ENCODE measurements around the gene SDCBP2. TPM values are rescaled to one million over a fixed set of nuclear protein-coding genes. Genes with fewer than 3 reads are reported as not detected.

Gene SDCBP2
- polyA plus RNA-seq, 1 of the 3 experiments (the other 2 are of a cell fraction) = 3.0 TPM

- Histone ChIP-seq H3K4me2 (peak within 1 kb of the TSS; percentile 95), H3K79me2 (ENCODE audit: insufficient read depth) (no peaks in the 10 kb centered on the region; the same call in 1 of the 2 replicates), H3F3A (replicated peaks; ENCODE audit: insufficient read depth) (peaks cover 3% of the 10 kb centered on the region), H3K27me3 (ENCODE audit: insufficient read depth) (no peaks in the 10 kb centered on the region), H4K20me1 (ENCODE audit: insufficient read depth) (no peaks in the 10 kb centered on the region), H3K4me3 (ENCODE audit: low read depth in 2 of 2, low read length in 1 of 2) (peak within 1 kb of the TSS; percentile 81 to 84), H3K4me1 (ENCODE audit: control insufficient read depth in 1 of 2, insufficient read depth in 2 of 2, low read depth in 1 of 2, low read length in 1 of 2) (peaks cover 4 to 15% of the 10 kb centered on the region in 2 experiments; a peak in 2 of 4 replicates), H2AFZ (ENCODE audit: low read depth) (peak within 1 kb of the TSS; percentile 85), H3K9me3 (0 out of 2 replicates have a peak, but pooled peaks cover 5% of the 10 kb centered on the region), H3K27ac (ENCODE audit: low read depth in 2 of 2, low read length in 1 of 2) (peak within 1 kb of the TSS; percentile 47 to 62; a peak in 2 of 4 replicates), H3K36me3 (replicated peaks in 1 of 2; ENCODE audit: control insufficient read depth in 1 of 2, insufficient read depth in 2 of 2, low read length in 1 of 2) (peaks cover 0 to 4% of the 10 kb centered on the region in 2 experiments), H3K9ac (peak within 1 kb of the TSS; percentile 57), H3K9me2 (no peaks in the 10 kb centered on the region)
- peak; percentile 85 for DNase-seq
- WGBS (ENCODE audit: low lambda C conversion rate) = 2% methylated on average over 18 of the region's 61 CpGs
- CTCF ChIA-PET = interaction anchor here (0.6 to 1.8 kb wide), 11 partner anchors 8 to 511 kb away, joined by 3 to 7 read pairs (median 3); no protein-coding TSS in a partner anchor
- POLR2A ChIA-PET = no interaction called here
- TF ChIP-seq JUND (IDR thresholded peaks at IDR 0.05) = peak; percentile 55
- TF ChIP-seq EZH2phosphoT487 (IDR thresholded peaks at IDR 0.05; ENCODE audit: borderline replicate concordance, low read depth) = no peak
- peak; percentile 46; the same call in 1 of the 2 replicates for TF ChIP-seq NRF1 (IDR thresholded peaks at IDR 0.05; ENCODE audit: low read depth, low read length)
- TF ChIP-seq TEAD4 (IDR thresholded peaks at IDR 0.05; ENCODE audit: borderline replicate concordance, insufficient read depth) = no peak
- no peak for TF ChIP-seq ELF1 (IDR thresholded peaks at IDR 0.05)
- TF ChIP-seq, protein P1, sequence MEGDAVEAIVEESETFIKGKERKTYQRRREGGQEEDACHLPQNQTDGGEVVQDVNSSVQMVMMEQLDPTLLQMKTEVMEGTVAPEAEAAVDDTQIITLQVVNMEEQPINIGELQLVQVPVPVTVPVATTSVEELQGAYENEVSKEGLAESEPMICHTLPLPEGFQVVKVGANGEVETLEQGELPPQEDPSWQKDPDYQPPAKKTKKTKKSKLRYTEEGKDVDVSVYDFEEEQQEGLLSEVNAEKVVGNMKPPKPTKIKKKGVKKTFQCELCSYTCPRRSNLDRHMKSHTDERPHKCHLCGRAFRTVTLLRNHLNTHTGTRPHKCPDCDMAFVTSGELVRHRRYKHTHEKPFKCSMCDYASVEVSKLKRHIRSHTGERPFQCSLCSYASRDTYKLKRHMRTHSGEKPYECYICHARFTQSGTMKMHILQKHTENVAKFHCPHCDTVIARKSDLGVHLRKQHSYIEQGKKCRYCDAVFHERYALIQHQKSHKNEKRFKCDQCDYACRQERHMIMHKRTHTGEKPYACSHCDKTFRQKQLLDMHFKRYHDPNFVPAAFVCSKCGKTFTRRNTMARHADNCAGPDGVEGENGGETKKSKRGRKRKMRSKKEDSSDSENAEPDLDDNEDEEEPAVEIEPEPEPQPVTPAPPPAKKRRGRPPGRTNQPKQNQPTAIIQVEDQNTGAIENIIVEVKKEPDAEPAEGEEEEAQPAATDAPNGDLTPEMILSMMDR (IDR thresholded peaks at IDR 0.05) = 0 out of 2 replicates have a peak, but pooled peaks have one; percentile 7
- TF ChIP-seq CHD2 (IDR thresholded peaks at IDR 0.05; ENCODE audit: low read length, partially characterized antibody) = peak; percentile 14
- TF ChIP-seq, protein P2, sequence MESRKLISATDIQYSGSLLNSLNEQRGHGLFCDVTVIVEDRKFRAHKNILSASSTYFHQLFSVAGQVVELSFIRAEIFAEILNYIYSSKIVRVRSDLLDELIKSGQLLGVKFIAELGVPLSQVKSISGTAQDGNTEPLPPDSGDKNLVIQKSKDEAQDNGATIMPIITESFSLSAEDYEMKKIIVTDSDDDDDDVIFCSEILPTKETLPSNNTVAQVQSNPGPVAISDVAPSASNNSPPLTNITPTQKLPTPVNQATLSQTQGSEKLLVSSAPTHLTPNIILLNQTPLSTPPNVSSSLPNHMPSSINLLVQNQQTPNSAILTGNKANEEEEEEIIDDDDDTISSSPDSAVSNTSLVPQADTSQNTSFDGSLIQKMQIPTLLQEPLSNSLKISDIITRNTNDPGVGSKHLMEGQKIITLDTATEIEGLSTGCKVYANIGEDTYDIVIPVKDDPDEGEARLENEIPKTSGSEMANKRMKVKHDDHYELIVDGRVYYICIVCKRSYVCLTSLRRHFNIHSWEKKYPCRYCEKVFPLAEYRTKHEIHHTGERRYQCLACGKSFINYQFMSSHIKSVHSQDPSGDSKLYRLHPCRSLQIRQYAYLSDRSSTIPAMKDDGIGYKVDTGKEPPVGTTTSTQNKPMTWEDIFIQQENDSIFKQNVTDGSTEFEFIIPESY (IDR thresholded peaks at IDR 0.05; ENCODE audit: borderline replicate concordance, low read depth) = no peak
- TF ChIP-seq NFIC (IDR thresholded peaks at IDR 0.05; ENCODE audit: borderline replicate concordance) = no peak
- TF ChIP-seq RCOR1 (IDR thresholded peaks at IDR 0.05; ENCODE audit: low read length) = no peak
- no peak for TF ChIP-seq MXI1 (IDR thresholded peaks at IDR 0.05; ENCODE audit: low read depth, low read length)
- TF ChIP-seq MEF2A (IDR thresholded peaks at IDR 0.05; ENCODE audit: borderline replicate concordance, low read depth) = no peak
- TF ChIP-seq, protein P3, sequence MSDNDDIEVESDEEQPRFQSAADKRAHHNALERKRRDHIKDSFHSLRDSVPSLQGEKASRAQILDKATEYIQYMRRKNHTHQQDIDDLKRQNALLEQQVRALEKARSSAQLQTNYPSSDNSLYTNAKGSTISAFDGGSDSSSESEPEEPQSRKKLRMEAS (IDR thresholded peaks at IDR 0.05; ENCODE audit: low read depth) = peak; percentile 7; the same call in 1 of the 2 replicates
- no peak for TF ChIP-seq EP300 (IDR thresholded peaks at IDR 0.05; ENCODE audit: borderline replicate concordance in 1 of 2, low read depth in 1 of 2, low read length in 1 of 2)
- TF ChIP-seq RFX5 (IDR thresholded peaks at IDR 0.05; ENCODE audit: low read length) = no peak
- no peak for TF ChIP-seq TCF12 (IDR thresholded peaks at IDR 0.05)
- no peak for TF ChIP-seq FOXJ3 (CRISPR knock-in tag; IDR thresholded peaks at IDR 0.05)
- TF ChIP-seq SMC3 (IDR thresholded peaks at IDR 0.05; ENCODE audit: low read depth, low read length) = no peak
- TF ChIP-seq FOXM1 (IDR thresholded peaks at IDR 0.05; ENCODE audit: low read depth) = no peak
- TF ChIP-seq SIN3A (IDR thresholded peaks at IDR 0.05; ENCODE audit: borderline replicate concordance, low read depth, low read length) = peak; percentile 48; the same call in 1 of the 2 replicates
- 0 out of 2 replicates have a peak, but pooled peaks have one; percentile 13 for TF ChIP-seq RAD21 (IDR thresholded peaks at IDR 0.05; ENCODE audit: low read length)
- TF ChIP-seq, protein P4, sequence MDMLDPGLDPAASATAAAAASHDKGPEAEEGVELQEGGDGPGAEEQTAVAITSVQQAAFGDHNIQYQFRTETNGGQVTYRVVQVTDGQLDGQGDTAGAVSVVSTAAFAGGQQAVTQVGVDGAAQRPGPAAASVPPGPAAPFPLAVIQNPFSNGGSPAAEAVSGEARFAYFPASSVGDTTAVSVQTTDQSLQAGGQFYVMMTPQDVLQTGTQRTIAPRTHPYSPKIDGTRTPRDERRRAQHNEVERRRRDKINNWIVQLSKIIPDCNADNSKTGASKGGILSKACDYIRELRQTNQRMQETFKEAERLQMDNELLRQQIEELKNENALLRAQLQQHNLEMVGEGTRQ (IDR thresholded peaks at IDR 0.05; ENCODE audit: borderline replicate concordance, low read depth, low read length) = no peak
- TF ChIP-seq YY1 (IDR thresholded peaks at IDR 0.05; ENCODE audit: low read depth) = no peak
- TF ChIP-seq FOSL2 (IDR thresholded peaks at IDR 0.05; ENCODE audit: borderline replicate concordance, low read depth) = peak; percentile 73; the same call in 1 of the 2 replicates
- no peak for TF ChIP-seq USF1 (IDR thresholded peaks at IDR 0.05; ENCODE audit: borderline replicate concordance, low read depth)
- no peak for TF ChIP-seq IRF3 (IDR thresholded peaks at IDR 0.05; ENCODE audit: low read depth, low read length)
- no peak for TF ChIP-seq GABPA (IDR thresholded peaks at IDR 0.05; ENCODE audit: low read depth)
Observed at GRCh38 chr20:1266167-1266973, 62.6 kb downstream of the SDCBP2 start, which contains the start of gene SNPH. Gene SNPH, plus strand, starts transcription at chr20:1266294. Its CDS starts 29,946 bp downstream, at chr20:1296240.
